PC-3 (cell line): ENCODE results near the gene FPGS. TPM values are rescaled to one million over a fixed set of nuclear protein-coding genes. Genes with fewer than 3 reads are reported as not detected.

ENCODE experiments used
- ATAC-seq: fragments of 200-7000 bp; cut with Tn5 transposase; 2 replicates; pipeline ENCODE4 v1.9.1; 2020; ENCODE audit warnings: mild to moderate bottlenecking, moderate library complexity
- BruUV-seq: library from RNA; stranded (reverse); fragments of 400-500 nt; replicated peaks from 2 replicates; lab custom pipeline; 2021; lab: Mats Ljungman, UMichigan
- CTCF ChIA-PET: fragments of 300-600 bp; sonication (Branson Sonifier 250); formaldehyde crosslinking; loops from one replicate; lab custom pipeline; 2022; ENCODE audit warnings: antibody characterized with exemption; lab: Charles Lee
- POLR2A ChIA-PET: fragments of 300-600 bp; sonication (Branson Sonifier 250); formaldehyde crosslinking; loops from one replicate; lab custom pipeline; 2022; ENCODE audit warnings: antibody characterized with exemption; ENCODE audit not compliant: unreplicated experiment; lab: Charles Lee
- DNase-seq: peaks from one replicate; pipeline ENCODE4 v3.0.0-alpha.2; 2015
- H2AFZ ChIP-seq: fragments of 300-600 bp; sonication (generic); 2 replicates; pipeline ENCODE4 v1.6.0; 2016; ENCODE audit warnings: antibody characterized with exemption, low read length
- H3F3A ChIP-seq: fragments of 300-600 bp; sonication (generic); one replicate; pipeline ENCODE4 v1.6.0; 2017; ENCODE audit warnings: antibody characterized with exemption, low read length, control low read depth, mild to moderate bottlenecking; ENCODE audit not compliant: unreplicated experiment
- H3K27ac ChIP-seq: fragments of 300-600 bp; sonication (generic); 2 replicates; pipeline ENCODE4 v1.5.1; 2016; ENCODE audit warnings: mild to moderate bottlenecking, low read length
- H3K27me3 ChIP-seq: fragments of 300-600 bp; sonication (generic); 2 replicates; pipeline ENCODE4 v1.6.1; 2016; ENCODE audit warnings: low read length, mixed read lengths
- H3K36me3 ChIP-seq: fragments of 300-600 bp; sonication (generic); 2 replicates; pipeline ENCODE4 v1.6.1; 2016; ENCODE audit warnings: low read depth, mixed run types, low read length, mixed read lengths
- H3K4me1 ChIP-seq: fragments of 300-600 bp; sonication (generic); 2 replicates; pipeline ENCODE4 v1.5.1; 2016; ENCODE audit warnings: low read length; ENCODE audit not compliant: insufficient read depth
- H3K4me2 ChIP-seq: fragments of 300-600 bp; sonication (generic); 2 replicates; pipeline ENCODE4 v1.6.0; 2016; ENCODE audit warnings: low read length
- H3K4me3 ChIP-seq: fragments of 300-600 bp; sonication (generic); 2 replicates; pipeline ENCODE4 v1.5.1; 2016; ENCODE audit warnings: mild to moderate bottlenecking, low read length, mixed read lengths
- H3K79me2 ChIP-seq: fragments of 300-600 bp; sonication (generic); 2 replicates; pipeline ENCODE4 v1.6.1; 2017; ENCODE audit warnings: low read length, mixed read lengths
- H3K9ac ChIP-seq: fragments of 300-600 bp; sonication (generic); 2 replicates; pipeline ENCODE4 v1.6.0; 2016; ENCODE audit warnings: mild to moderate bottlenecking, low read length
- H3K9me2 ChIP-seq: fragments of 300-600 bp; sonication (generic); replicated peaks from 2 replicates; pipeline ENCODE4 v1.6.1; 2016; ENCODE audit warnings: mixed run types, low read length, mixed read lengths
- H3K9me3 ChIP-seq: fragments of 300-600 bp; sonication (generic); 2 replicates; pipeline ENCODE4 v1.6.1; 2016; ENCODE audit warnings: low read length, mixed read lengths
- H4K20me1 ChIP-seq: fragments of 300-600 bp; sonication (generic); 2 replicates; pipeline ENCODE4 v1.6.1; 2016; ENCODE audit warnings: low read length, mixed read lengths
- EZH2 ChIP-seq: fragments of 300-600 bp; sonication (generic); IDR thresholded peaks from one replicate; pipeline ENCODE4 v1.6.1; 2017; ENCODE audit warnings: antibody characterized with exemption, mild to moderate bottlenecking, low read length; ENCODE audit not compliant: unreplicated experiment
- EZH2phosphoT487 ChIP-seq: fragments of 300-600 bp; sonication (generic); IDR thresholded peaks from 2 replicates; pipeline ENCODE4 v1.6.1; 2018; ENCODE audit warnings: mild to moderate bottlenecking, antibody characterized with exemption, low read length, borderline replicate concordance
- intact Hi-C: fragments of 100-400 bp; cut with micrococcal nuclease; formaldehyde crosslinking; loops from 2 replicates; pipeline ENCODE4 v1.9.0; 2023
- total RNA-seq: library from RNA; depleted of rRNA; stranded (reverse); fragments of >200 nt; gene quantifications from 2 replicates; pipeline ENCODE4 v1.2.3, GENCODE V29; 2014
- TF ChIP-seq, protein P1 (sequence below): fragments of 300-600 bp; sonication (generic); conservative IDR thresholded peaks from 2 replicates; pipeline ENCODE4 v1.5.1; 2017; ENCODE audit warnings: antibody characterized with exemption, low read depth, mild to moderate bottlenecking, low read length

Gene FPGS
- total RNA-seq, 1 experiment from 2014 or later, result 78.5 TPM

- no peak overlapping the region for H3K9ac ChIP-seq
- no peak for ATAC-seq
- no peaks in the 10 kb centered on the region for H3K4me1 ChIP-seq
- no peak overlapping the region for H3K4me2 ChIP-seq
- no peak overlapping the region for H3K4me3 ChIP-seq
- no peaks in the 10 kb centered on the region for H3K27me3 ChIP-seq
- no peaks in the 10 kb centered on the region for H3K9me3 ChIP-seq
- no peaks in the 10 kb centered on the region for H3K9me2 ChIP-seq
- H3K36me3 ChIP-seq, result no peaks in the 10 kb centered on the region
- no peak for DNase-seq
- BruUV-seq, result no TSS peak
- H4K20me1 ChIP-seq, result no peaks in the 10 kb centered on the region
- intact Hi-C loops, result no loop called here
- H3K27ac ChIP-seq, result no peak overlapping the region
- H2AFZ ChIP-seq, result no peak overlapping the region
- no peaks in the 10 kb centered on the region for H3K79me2 ChIP-seq
- POLR2A ChIA-PET, result no interaction called here
- TF ChIP-seq EZH2 (no peak), EZH2phosphoT487 (no peak)
- TF ChIP-seq, protein P1, sequence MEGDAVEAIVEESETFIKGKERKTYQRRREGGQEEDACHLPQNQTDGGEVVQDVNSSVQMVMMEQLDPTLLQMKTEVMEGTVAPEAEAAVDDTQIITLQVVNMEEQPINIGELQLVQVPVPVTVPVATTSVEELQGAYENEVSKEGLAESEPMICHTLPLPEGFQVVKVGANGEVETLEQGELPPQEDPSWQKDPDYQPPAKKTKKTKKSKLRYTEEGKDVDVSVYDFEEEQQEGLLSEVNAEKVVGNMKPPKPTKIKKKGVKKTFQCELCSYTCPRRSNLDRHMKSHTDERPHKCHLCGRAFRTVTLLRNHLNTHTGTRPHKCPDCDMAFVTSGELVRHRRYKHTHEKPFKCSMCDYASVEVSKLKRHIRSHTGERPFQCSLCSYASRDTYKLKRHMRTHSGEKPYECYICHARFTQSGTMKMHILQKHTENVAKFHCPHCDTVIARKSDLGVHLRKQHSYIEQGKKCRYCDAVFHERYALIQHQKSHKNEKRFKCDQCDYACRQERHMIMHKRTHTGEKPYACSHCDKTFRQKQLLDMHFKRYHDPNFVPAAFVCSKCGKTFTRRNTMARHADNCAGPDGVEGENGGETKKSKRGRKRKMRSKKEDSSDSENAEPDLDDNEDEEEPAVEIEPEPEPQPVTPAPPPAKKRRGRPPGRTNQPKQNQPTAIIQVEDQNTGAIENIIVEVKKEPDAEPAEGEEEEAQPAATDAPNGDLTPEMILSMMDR, result no peak
- no peaks in the 10 kb centered on the region for H3F3A ChIP-seq
- CTCF ChIA-PET, result no interaction called here
These were observed 26.3 kb upstream of the FPGS start for GRCh38 chr9:127776195-127776923.

DNA sequence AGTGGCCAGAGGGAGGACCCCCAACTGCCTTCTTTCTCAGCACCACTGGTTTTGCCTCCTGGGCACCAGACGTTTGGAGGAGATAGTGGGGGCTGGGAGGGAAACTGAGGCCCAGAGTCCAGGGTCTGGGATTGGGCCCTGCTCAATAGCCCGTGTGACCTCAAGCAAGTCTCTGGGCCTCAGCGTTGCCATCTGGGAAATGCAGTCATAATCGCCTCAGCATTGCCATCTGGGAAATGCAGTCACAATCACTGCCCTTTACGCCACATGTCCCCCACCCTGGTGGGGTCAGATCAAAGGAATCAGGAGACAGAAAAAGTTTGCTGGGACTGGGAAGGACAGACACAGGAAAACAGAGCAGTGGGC lies 25.8 kb upstream of the FPGS start:
- Histone ChIP-seq H3K4me3 (no peak overlapping the region), H3K9ac (no peak overlapping the region), H3K9me2 (no peaks in the 10 kb centered on the region), H3K9me3 (no peaks in the 10 kb centered on the region), H3K27ac (no peak overlapping the region), H3F3A (no peaks in the 10 kb centered on the region), H3K36me3 (no peaks in the 10 kb centered on the region), H3K4me1 (no peaks in the 10 kb centered on the region), H3K4me2 (no peak overlapping the region), H4K20me1 (no peaks in the 10 kb centered on the region), H3K27me3 (no peaks in the 10 kb centered on the region), H3K79me2 (no peaks in the 10 kb centered on the region), H2AFZ (no peak overlapping the region)
- ChIA-PET CTCF (no interaction called here), POLR2A (no interaction called here)
- TF ChIP-seq, protein P1, result no peak
- TF ChIP-seq EZH2 (no peak), EZH2phosphoT487 (no peak)
- no peak for ATAC-seq
- DNase-seq, result no peak
- BruUV-seq, result no TSS peak
- intact Hi-C loops, result no loop called here

GRCh38 chr9:127777368-127777980 lies 25.2 kb upstream of the FPGS start:
- H3K9me3 ChIP-seq, result no peaks in the 10 kb centered on the region
- TF ChIP-seq EZH2 (no peak), EZH2phosphoT487 (no peak)
- TF ChIP-seq, protein P1, result no peak
- no TSS peak for BruUV-seq
- H3K4me2 ChIP-seq, result no peak overlapping the region
- ChIA-PET CTCF (no interaction called here), POLR2A (no interaction called here)
- DNase-seq, result no peak
- no peaks in the 10 kb centered on the region for H3K27me3 ChIP-seq
- no peaks in the 10 kb centered on the region for H3K4me1 ChIP-seq
- intact Hi-C loops, result no loop called here
- no peaks in the 10 kb centered on the region for H4K20me1 ChIP-seq
- no peak overlapping the region for H2AFZ ChIP-seq
- H3K36me3 ChIP-seq, result no peaks in the 10 kb centered on the region
- H3K9ac ChIP-seq, result no peak overlapping the region
- H3K9me2 ChIP-seq, result no peaks in the 10 kb centered on the region
- no peak overlapping the region for H3K27ac ChIP-seq
- H3F3A ChIP-seq, result no peaks in the 10 kb centered on the region
- ATAC-seq, result no peak
- H3K4me3 ChIP-seq, result no peak overlapping the region
- H3K79me2 ChIP-seq, result no peaks in the 10 kb centered on the region
